Hepatic stellate cell (primary cell): ENCODE measurements around the gene GHRHR.

ENCODE experiments used
- DNase-seq: peaks from one replicate; pipeline ENCODE4 v3.0.0; 2011; ENCODE audit warnings: low spot score

Gene GHRHR

GRCh38 chr7:31003721-31004120 lies 40.0 kb downstream of the GHRHR start:
- no peak for DNase-seq

GRCh38 chr7:31004393-31004792 lies 40.6 kb downstream of the GHRHR start:
- no peak for DNase-seq

- DNase-seq, result no peak
Observed at GRCh38 chr7:31006857-31007256, 43.1 kb downstream of the GHRHR start.

GRCh38 chr7:31007634-31008033 lies 43.9 kb downstream of the GHRHR start:
- DNase-seq, result no peak

GRCh38 chr7:31014826-31015225 lies 51.1 kb downstream of the GHRHR start:
- DNase-seq, result no peak

GRCh38 chr7:31017032-31017675 lies 53.4 kb downstream of the GHRHR start:
- DNase-seq, result no peak

GRCh38 chr7:31017721-31018120 lies 54.0 kb downstream of the GHRHR start:
- DNase-seq, result no peak

GRCh38 chr7:31019509-31019908 lies 55.8 kb downstream of the GHRHR start:
- no peak for DNase-seq

- DNase-seq, result no peak
Observed at GRCh38 chr7:31020161-31020560, 56.4 kb downstream of the GHRHR start.

- no peak for DNase-seq
Observed at GRCh38 chr7:31020652-31021051, 56.9 kb downstream of the GHRHR start.

- DNase-seq, result no peak
Observed at GRCh38 chr7:31022117-31022516, 58.4 kb downstream of the GHRHR start.

- no peak for DNase-seq
Observed at GRCh38 chr7:31022726-31023125, 59.0 kb downstream of the GHRHR start.

- DNase-seq, result no peak
Observed at GRCh38 chr7:31023877-31024276, 60.1 kb downstream of the GHRHR start.

GRCh38 chr7:31027161-31027965 lies 63.6 kb downstream of the GHRHR start:
- no peak for DNase-seq

GRCh38 chr7:31028006-31028405 lies 64.3 kb downstream of the GHRHR start:
- DNase-seq, result no peak

GRCh38 chr7:31028417-31028992 lies 64.8 kb downstream of the GHRHR start:
- DNase-seq, result no peak
